HG03565 (cell line): ENCODE measurements around the gene FMNL1.
"Not testable (repeated sequence)": the region's sequence is repeated elsewhere in the genome, so short reads cannot be mapped to it uniquely, and the experiment has no call there.

ENCODE experiments used
- ATAC-seq: cut with Tn5 transposase; IDR thresholded peaks from one replicate; pipeline ENCODE4 v1.9.1; 2021; ENCODE audit warnings: mild to moderate bottlenecking, moderate library complexity; ENCODE audit not compliant: unreplicated experiment

The FMNL1 gene

DNA sequence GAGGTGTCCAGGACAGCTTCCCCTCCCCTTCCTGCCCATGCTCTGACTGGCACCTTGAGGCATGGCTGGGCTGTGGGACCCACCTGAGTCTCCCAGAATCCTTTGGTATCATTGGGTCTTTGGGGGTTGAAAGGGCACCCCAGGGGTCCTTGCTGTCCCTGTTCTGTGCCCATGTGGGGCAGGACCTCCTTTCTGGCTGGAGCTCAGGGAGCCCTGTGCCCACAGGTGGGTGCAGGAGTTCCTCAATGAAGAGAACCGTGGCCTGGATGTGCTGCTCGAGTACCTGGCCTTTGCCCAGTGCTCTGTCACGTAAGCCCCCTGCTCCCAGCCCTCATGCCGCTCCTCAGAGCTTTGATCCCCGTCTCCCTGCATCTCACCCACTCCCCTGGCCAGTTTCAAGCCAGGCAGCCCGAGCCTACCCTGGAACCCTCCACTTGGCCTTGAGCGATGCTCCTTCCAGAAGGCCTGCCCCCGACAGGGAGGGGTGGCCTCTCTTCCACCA is 11.8 kb downstream of the FMNL1 start:
- no peak for ATAC-seq

DNA sequence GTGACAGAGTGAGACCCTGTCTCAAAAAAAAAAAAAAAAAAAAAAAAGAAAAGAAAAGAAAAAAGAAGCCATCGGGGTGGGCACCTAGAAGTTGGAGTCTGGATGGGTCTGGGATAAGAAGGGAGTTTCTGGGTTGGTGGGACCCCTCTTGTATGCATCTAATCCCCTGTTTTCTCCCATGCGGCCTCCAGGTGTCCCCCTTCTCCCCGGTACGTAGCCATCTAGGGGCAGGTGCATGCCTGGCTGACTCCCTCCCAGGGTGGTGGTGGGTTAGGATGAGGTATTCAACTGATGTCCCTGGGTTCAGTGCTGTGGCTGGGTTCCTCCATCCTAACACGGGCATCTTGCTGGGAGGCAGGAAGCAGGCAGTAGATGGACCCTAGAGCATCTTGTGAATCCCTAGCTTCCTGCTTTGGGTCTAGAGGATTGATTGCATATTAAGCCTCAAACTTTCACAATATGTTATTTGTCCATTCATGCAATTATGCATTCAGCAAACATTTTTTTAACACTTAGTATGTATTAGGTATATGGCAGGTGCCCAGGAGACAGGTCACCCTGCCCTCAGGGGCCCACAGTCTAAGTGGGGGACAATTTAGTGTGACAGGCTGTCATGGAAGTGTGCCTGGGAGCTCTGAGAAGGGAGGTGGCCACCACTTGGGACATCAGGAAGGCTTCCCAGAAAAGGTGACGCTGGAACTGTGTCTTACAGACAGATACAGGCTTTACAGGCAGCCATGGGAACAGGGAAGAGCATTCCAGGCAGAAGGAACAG is 13.1 kb downstream of the FMNL1 start:
- ATAC-seq, result no peak

DNA sequence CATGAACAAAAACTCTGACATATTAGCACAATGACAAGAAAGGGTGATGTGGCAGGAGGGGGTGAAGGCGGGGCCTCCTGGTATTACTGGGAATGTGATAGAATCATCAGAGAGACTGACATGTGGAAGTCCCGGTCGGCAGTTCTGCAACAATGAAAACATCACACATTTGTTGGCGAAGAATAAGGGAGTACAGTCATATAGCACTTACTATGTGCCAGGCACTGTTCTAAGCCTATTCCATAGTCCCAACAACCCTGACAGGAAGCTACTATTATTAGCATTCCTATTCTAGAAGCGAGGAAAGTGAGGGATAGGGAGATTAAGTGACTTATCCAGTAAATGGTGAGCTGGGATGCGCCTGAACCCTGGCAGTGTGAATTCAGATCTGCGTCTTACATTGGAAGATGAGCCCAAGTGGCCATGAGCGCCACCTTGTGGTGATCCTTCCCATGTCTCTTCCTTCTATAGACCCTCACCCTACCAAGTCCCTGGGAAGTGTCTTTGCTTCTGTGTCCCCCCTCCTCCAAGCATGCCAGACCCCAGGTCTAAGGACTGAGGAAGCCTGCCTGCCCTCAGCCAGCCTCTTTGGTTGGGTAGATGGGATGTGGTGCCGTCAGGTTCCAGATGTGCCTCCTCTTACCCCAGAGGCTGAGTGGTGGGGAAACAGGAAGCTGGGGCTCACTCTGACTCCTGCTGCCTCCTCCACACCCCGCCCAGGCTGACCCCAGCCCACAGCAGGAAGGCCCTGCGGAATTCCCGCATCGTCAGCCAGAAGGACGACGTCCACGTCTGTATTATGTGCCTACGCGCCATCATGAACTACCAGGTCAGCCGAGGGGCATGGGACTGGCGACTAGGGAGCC is 14.0 kb downstream of the FMNL1 start:
- no peak for ATAC-seq

DNA sequence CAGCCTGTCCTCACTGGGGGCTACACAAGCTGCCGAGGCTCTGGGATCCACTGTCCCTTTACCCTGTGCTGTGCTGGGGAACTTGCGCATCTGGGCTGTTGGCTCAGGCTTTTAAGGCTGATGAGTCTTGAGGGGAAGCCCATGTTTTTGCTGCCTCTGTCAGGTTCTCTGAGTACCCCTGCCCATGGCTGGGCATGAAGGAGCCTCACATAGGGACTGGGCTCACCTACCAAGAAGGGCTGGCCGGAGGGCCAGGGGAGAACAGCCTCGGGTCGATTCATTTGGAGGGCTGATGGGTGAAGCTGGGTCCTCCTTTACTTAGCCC is 14.6 kb downstream of the FMNL1 start:
- no peak for ATAC-seq

DNA sequence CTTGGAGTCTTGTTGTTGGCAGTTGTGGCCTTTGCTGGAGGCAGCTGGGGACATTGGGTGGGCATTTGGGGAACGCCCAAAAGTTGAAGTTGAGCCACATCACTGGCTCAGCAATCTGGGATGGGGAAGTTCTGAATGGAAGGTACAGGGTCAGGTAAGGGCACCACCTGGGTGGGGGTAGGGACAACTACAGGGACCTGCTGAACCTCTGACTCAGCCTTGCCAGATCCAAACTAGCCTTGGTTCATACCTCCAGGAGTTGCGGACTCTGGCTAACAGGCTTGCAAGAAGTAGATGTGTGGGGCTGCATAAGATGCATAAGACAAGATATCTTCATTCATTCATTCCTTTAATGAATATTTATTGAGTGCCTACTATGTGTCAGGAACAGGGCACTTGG is 16.0 kb downstream of the FMNL1 start:
- ATAC-seq, result no peak

DNA sequence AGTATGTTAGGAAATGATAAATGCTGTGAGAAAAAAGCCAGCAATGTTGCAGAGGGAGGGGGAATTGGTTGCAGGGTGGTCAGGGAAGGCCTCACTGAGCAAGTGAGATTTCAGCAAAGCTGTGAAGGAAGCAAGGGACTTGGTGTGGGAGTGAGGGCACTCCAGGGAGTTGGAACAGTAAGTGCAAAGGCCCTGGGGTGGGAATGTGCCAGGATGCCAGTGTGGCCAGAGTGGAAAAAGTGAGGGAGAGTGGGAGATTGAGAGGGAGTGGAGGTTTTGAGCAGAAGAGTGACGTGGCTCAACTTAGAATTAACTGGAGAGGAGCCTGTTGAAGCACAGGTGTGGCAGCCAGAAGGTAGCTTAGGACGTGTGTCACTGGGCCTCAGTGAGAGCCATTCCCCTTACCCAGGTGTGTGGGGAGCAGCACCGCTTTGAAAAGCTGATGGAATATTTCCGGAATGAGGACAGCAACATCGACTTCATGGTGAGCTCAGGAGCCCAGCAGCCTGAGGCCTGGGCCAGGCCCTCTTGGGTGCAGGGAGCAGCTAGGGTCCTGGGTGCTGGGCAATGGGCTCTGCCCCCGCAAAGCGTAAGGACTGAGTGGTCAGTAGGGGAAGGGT is 16.6 kb downstream of the FMNL1 start:
- ATAC-seq, result no peak

DNA sequence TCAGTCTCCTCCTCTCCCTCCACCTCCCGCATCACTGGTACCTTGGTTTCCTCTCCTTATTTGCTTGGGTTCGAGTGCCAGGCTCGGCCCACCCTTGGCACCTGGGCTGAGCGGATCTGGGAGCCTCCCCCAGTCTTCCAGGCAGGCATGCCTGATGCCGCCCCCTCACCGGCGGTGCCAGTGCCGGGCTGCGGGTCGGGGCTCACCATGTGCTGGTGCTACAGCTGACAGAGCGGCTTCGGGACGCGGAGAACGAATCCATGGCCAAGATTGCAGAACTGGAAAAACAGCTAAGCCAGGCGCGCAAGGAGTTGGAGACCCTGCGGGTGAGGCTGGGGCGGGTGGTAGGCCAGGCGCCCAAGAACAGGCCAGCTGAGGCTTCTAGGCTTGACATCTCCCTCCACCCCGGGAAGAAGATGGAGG is 19.2 kb downstream of the FMNL1 start:
- no peak for ATAC-seq

DNA sequence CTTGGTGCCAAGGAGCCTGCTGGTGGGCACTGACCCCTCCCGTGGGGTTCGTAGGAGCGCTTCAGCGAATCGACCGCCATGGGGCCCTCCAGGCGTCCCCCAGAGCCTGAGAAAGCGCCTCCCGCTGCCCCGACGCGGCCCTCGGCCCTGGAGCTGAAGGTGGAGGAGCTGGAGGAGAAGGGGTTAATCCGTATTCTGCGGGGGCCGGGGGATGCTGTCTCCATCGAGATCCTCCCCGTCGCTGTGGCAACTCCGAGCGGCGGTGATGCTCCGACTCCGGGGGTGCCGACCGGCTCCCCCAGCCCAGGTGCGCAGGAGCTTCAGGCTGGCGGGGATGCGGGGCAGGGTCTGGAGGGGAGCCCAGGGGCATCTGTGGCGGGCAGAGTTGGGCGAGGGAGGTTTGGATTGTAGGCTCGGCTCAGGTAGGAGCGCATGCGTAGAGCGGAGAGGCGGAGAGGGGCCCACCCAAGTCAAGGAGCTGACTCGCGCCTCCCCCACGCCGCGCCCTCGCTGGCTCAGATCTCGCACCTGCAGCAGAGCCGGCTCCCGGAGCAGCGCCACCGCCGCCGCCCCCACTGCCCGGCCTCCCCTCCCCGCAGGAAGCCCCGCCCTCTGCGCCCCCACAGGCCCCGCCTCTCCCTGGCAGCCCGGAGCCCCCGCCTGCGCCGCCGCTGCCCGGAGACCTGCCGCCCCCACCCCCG is 19.8 kb downstream of the FMNL1 start:
- no peak for ATAC-seq

DNA sequence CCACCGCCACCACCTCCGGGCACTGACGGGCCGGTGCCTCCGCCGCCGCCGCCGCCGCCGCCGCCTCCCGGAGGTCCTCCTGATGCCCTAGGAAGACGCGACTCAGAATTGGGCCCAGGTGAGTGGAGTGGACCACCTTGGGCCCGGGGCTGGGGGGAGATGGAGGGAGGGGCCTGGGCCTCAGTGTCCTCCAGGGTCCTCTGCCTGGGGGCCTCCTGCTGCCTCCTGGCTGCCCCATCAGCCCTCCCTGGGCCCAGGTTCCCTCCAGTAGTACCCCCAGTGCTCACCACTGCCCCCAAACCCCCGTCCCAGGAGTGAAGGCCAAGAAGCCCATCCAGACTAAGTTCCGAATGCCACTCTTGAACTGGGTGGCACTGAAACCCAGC is 20.3 kb downstream of the FMNL1 start:
- ATAC-seq, result no peak

DNA sequence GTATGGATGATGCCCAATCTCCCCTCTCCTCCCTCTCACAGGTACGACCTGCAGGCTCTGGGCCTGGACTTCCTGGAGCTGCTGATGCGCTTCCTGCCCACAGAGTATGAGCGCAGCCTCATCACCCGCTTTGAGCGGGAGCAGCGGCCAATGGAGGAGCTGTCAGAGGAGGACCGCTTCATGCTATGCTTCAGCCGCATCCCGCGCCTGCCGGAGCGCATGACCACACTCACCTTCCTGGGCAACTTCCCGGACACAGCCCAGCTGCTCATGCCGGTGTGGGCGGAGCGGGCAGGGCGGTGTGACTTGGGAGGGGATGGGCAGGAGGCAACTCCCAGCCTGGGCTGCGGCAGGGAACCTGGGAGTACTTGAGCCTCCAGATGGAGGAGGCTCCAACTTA is 22.1 kb downstream of the FMNL1 start:
- no peak for ATAC-seq

DNA sequence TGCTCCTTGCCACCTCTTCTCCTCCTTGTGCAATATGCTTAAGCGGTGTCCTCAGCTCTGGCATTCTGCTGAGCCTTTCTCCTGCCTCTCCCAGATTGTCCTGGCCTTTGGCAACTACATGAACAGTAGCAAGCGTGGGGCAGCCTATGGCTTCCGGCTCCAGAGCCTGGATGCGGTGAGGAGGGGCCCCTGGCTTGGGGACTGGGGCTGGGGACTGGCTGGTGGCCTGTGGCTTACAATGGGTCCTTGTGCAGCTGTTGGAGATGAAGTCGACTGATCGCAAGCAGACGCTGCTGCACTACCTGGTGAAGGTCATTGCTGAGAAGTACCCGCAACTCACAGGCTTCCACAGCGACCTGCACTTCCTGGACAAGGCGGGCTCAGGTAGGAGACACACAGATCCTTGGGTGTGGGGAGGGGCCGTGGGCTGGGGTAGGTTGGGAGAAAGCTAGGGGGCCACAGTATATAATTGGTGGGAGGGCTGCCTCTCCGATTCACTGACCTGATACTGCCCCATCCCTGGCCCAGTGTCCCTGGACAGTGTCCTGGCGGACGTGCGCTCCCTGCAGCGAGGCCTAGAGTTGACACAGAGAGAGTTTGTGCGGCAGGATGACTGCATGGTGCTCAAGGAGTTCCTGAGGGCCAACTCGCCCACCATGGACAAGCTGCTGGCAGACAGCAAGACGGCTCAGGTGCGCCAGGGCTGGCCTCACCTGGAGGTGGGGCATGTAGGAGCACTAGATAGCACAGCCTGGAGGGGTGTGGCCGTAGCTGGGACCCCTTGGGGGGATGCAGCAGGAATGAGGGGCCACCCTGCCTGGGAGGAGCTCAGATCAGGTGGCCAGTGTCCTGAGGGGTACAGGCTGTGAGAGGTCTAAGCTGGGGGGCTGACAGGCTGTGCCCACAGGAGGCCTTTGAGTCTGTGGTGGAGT is 23.3 kb downstream of the FMNL1 start:
- ATAC-seq, result no peak

DNA sequence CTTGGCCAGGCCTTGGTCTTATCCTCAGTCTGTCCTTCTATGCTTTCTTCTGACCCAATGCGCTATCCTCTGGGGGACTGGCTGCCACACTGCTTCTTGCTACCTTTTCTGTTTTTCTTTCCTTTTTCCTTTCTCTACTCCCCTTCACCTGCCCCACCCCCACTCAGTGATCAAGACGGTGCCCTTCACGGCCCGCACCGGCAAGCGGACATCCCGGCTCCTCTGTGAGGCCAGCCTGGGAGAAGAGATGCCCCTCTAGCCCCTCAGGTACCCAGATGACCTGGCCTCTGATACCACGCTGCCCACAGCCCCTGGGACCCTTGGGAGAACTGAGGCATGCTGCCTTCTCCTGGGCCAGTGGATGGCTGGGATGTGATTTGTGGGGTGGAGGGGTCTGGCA is 24.7 kb downstream of the FMNL1 start:
- ATAC-seq, result no peak

DNA sequence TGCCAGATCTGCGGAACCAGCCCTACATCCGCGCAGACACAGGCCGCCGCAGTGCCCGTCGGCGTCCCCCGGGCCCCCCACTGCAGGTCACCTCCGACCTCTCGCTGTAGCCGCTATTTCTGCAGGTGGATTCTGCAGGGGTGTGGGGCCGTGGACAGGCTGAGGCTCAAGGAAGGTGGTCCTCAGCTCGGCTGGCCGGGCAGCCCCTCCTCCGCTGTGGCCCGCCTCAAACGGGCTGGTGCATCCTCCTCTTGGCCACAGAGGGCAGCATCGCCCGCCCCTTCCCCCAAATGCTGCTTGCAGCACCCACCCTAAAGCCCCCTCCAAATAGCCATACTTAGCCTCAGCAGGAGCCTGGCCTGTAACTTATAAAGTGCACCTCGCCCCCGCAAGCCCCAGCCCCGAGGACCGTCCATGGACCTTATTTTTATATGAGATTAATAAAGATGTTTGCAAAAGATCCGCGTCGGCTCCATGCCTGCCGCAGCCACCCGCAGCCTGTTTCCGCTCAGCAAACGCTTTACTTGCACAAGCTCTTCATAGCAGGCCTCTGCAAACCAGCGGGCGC is 25.3 kb downstream of the FMNL1 start:
- no peak for ATAC-seq

DNA sequence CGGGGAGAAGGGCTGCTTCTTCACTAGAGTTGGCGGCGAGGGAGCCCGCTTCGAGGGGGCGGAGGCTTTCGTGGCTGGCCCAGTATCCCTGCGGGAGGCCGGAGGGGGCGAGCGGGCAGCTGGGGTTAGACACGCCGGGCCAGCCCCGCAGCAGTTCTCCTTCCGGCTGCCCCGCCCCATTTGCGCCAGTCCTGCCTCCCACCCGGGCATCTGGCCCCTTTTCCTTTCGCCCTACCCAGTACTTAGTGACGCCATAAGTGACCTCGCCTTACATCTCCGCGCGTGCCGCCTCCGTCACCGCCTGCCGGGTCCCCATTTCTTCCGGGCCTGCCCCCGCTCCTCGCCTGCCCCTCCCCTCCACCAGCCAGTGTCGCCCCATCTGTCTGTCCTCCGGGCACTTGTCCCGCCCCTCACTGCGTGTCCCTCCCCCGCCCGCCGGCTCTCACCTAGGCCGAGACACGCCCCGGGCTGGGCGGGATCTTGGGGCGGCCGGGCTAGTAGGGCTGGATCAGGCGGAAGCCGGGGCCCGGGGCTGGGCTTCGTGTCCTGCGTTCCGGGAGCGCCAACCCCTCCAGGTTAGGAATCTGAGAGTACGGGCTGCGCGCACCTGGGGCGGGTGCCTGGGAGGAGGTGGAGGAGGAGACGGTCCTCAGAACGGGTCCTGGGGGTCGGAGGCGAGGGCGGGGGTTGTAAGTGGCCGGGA is 25.9 kb downstream of the FMNL1 start:
- peak; percentile 39 for ATAC-seq

DNA sequence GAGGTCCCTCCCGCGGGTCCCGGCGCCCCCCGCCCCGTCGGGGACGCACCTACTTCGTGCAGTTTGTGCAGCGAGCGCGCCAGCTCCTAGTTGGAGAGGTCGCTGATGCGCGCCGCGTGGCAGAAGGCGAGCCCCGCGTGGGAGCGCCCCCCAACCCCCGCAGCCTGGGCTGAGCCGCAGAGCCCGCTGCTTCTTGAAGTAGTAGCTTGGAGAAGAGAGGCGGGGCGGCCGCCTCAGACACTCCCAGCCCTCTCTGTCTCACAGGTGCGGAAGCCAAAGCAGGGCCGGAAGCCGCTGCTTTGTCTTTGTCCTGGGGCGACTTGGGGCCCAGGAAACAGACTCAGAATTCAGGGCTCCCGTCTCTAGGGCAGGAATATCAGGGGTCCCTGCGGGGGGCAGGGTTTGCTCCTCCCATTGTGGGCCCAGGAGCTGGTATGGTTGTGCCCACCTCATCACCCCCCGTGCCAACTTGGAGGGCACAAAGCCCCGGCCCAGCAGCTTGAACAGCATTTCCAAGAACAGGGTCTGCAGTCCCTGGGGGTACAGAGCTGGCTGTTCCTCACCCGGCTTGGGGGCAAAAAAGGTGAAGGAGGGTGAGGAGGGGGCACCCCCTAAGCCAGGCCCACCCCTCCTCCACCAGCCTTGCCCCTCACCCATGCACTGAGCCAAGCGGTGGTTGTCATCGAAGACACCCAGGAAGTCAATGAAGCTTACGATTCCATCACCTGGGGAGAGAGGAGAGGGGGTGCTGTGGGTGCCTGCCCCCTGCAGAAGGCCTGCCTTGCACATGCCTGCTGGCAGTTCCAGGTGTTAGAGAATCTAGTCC is 26.7 kb downstream of the FMNL1 start:
- ATAC-seq, result peak; percentile 42

DNA sequence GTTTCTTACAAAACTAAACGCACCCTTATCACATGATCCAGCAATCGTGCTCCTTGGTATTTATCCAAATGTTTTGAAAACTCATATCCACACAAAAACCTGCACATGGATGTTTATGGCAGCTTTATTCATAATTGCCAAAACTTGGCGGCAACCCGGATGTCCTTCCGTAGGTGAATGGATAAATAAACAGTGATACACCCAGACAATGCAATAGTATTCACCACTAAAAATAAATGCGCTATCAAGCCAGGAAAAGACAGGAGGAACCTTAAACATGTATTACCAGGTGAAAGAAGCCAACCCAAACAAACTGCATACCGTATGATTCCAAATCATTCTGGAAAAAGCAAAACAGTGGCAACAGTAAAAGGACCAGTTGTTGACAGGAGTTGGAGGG is 30.2 kb downstream of the FMNL1 start:
- no peak for ATAC-seq

DNA sequence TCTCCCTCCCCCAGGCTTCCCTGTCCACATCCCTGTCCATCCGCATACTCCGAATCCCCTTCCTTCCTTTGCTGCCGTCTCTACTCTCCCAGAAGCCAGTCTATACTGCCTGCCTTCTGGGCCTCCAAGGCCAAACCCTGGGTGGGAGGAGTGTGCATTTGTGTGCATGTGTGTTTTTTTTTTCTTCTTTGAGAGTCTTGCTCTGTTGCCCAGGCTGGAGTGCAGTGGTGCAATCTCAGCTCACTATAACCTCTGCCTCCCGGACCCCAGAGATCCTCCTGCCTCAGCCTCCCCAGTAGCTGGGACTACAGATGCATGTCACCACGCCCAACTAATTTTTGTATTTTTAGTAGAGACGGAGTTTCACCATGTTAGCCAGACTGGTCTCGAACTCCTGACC is 31.6 kb downstream of the FMNL1 start:
- ATAC-seq, result not testable (repeated sequence)

DNA sequence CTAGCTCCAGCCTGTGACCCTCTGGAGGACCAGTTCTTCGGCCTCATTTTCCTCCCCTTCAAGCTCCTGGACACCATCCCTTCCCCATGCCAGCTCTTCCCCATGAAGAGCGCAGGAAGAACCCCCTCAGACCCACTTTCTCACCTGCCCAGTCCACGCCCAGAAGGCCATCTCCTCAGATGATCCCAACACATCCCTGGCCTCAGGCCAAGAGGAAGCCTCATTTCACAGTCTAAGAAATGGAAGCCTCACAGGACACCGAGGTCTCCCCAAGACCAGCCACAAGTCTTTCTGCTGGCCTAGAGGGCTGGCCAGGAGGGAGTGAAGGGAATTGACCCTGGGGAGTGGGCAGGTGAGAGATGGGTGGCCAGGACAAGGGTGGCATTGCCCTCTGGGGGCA is 32.2 kb downstream of the FMNL1 start:
- ATAC-seq, result no peak
